Measurements from ENCODE around the gene GASK1B. TPM values are rescaled to one million over a fixed set of nuclear protein-coding genes. Genes with fewer than 3 reads are reported as not detected.

Gene GASK1B
- total and polyA plus RNA-seq, 2 of the 13 experiments (the other 11 are each of a cell fraction or from before 2014, with no cell fraction given), result 29.1 to 40.4 TPM

GRCh38 chr4:158209825-158210807 lies 37.3 kb upstream of the GASK1B start, which contains the start of gene TMEM144 (continued):
- TF ChIP-seq IRF2 (CRISPR knock-in tag; IDR thresholded peaks at IDR 0.05) (0 out of 2 replicates have a peak, but pooled peaks have one; percentile 47), DDIT3 (CRISPR knock-in tag; IDR thresholded peaks at IDR 0.05) (no peak), ARID4A (CRISPR knock-in tag; IDR thresholded peaks at IDR 0.05; ENCODE audit: borderline replicate concordance) (peak; percentile 26; the same call in 1 of the 2 replicates), CEBPB (IDR thresholded peaks at IDR 0.05; ENCODE audit: borderline replicate concordance, low read depth, low read length) (no peak), ZNF10 (CRISPR knock-in tag; IDR thresholded peaks at IDR 0.05; ENCODE audit: borderline replicate concordance, low read depth) (no peak), ZNF382 (CRISPR knock-in tag; IDR thresholded peaks at IDR 0.05; ENCODE audit: borderline replicate concordance) (no peak), U2AF2 (IDR thresholded peaks at IDR 0.05; ENCODE audit: low read depth, low read length) (no peak), ERF (CRISPR knock-in tag; IDR thresholded peaks at IDR 0.05) (peak; percentile 58; the same call in 1 of the 2 replicates), THAP11 (CRISPR knock-in tag; IDR thresholded peaks at IDR 0.05) (peak; percentile 41; the same call in 1 of the 2 replicates), ZNF441 (CRISPR knock-in tag; IDR thresholded peaks at IDR 0.05; ENCODE audit: borderline replicate concordance) (peak; percentile 78), ZBTB20 (CRISPR knock-in tag; IDR thresholded peaks at IDR 0.05; ENCODE audit: borderline replicate concordance, low read depth) (peak; percentile 36; the same call in 1 of the 2 replicates), BRF2 (CRISPR knock-in tag; IDR thresholded peaks at IDR 0.05) (no peak), ATF7 (IDR thresholded peaks at IDR 0.05) (peak; percentile 37), ATF7 (CRISPR knock-in tag; IDR thresholded peaks at IDR 0.05) (no peak), ZSCAN31 (CRISPR knock-in tag; IDR thresholded peaks at IDR 0.05; ENCODE audit: low read depth) (no peak), CHD2 (IDR thresholded peaks at IDR 0.05; ENCODE audit: low read depth, low read length) (no peak), GATAD2A (CRISPR knock-in tag; IDR thresholded peaks at IDR 0.05) (0 out of 2 replicates have a peak, but pooled peaks have one; percentile 43), PHF21A (CRISPR knock-in tag; IDR thresholded peaks at IDR 0.05) (peak; percentile 70; the same call in 1 of the 2 replicates), ZNF275 (CRISPR knock-in tag; IDR thresholded peaks at IDR 0.05; ENCODE audit: borderline replicate concordance) (no peak), MLX (CRISPR knock-in tag; IDR thresholded peaks at IDR 0.05) (no peak), BHLHE40 (IDR thresholded peaks at IDR 0.05; ENCODE audit: low read length) (0 out of 2 replicates have a peak, but pooled peaks have one; percentile 40)
